Spleen (tissue), 7 donors: Measurements from ENCODE around the gene EEF1AKMT3.

Experiments used
- CTCF ChIP-seq, 11 experiments: fragments of 200-600 bp in 7 of 11; fragments of 450-650 bp in 4 of 11; sonication (generic) in 4 of 11; IDR thresholded peaks in 8 of 11; conservative IDR thresholded peaks in 3 of 11; 1 replicate in 7 of 11; 2 replicates in 4 of 11; pipeline versions ENCODE4 v1.4.0 to v1.8.0; 2016 to 2021; ENCODE audit warnings: antibody characterized with exemption in 11 of 11, inconsistent platforms in 4 of 11, mild to moderate bottlenecking in 1 of 11
- POLR2A ChIP-seq, 3 donors: fragments of 450-650 bp; IDR thresholded peaks; one replicate each; pipeline ENCODE4 v1.5.1; 2017; ENCODE audit warnings: antibody characterized with exemption in 3 of 3, mild to moderate bottlenecking in 1 of 3
- POLR2AphosphoS5 ChIP-seq, 3 donors: sonication (generic); formaldehyde crosslinking; IDR thresholded peaks; one replicate each; pipeline ENCODE4 v1.5.1; 2017; ENCODE audit warnings: antibody characterized with exemption in 3 of 3
- donor health status: DM: no; HTN: no; CAD: no; lungs with moderate emphysema.
- donor health status: DM: no; HTN: no; CAD: no.
- donor health status: DM: no; HTN: no; CAD: no.

- TF ChIP-seq CTCF (IDR thresholded peaks at IDR 0.05 in 8 of 11, conservative IDR thresholded peaks at IDR 0.05 in 3 of 11), result no peak
- no peak for TF ChIP-seq POLR2A (IDR thresholded peaks at IDR 0.05)
- TF ChIP-seq POLR2AphosphoS5 (IDR thresholded peaks at IDR 0.05), result no peak
These were observed 8.0 kb downstream of the EEF1AKMT3 start for GRCh38 chr12:57780284-57780897.
